ENCODE data around the gene PRLR.

DNA sequence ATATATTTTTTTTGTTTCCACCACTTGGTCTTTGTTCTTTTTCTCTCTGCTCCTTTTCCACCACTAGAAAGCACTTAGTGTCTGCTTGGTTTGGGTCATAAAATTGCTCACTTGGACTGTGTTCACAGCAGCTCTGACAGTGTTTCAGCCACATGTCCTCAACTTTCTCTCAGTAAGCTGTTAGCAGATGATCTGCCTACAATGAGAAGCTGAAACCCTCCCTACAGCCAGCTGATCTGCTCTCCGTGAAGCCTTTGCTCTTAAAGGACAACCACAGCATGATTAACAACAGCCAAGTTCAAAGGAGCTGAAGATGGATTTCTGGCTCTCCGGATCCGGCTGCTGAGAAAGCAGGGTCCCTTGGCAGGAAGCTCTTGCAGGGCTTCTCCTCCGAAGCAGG is 31.6 kb downstream of the PRLR start:
- TF ChIP-seq, protein P1, sequence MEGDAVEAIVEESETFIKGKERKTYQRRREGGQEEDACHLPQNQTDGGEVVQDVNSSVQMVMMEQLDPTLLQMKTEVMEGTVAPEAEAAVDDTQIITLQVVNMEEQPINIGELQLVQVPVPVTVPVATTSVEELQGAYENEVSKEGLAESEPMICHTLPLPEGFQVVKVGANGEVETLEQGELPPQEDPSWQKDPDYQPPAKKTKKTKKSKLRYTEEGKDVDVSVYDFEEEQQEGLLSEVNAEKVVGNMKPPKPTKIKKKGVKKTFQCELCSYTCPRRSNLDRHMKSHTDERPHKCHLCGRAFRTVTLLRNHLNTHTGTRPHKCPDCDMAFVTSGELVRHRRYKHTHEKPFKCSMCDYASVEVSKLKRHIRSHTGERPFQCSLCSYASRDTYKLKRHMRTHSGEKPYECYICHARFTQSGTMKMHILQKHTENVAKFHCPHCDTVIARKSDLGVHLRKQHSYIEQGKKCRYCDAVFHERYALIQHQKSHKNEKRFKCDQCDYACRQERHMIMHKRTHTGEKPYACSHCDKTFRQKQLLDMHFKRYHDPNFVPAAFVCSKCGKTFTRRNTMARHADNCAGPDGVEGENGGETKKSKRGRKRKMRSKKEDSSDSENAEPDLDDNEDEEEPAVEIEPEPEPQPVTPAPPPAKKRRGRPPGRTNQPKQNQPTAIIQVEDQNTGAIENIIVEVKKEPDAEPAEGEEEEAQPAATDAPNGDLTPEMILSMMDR (IDR thresholded peaks at IDR 0.05) = no peak
- TF ChIP-seq ZFX (IDR thresholded peaks at IDR 0.05; ENCODE audit: borderline replicate concordance) = no peak

Data from 22Rv1 (cell line).